Coronary artery (tissue), 2 donors: ENCODE results near the gene CHAC2.
"Not testable (repeated sequence)": the region's sequence is repeated elsewhere in the genome, so short reads cannot be mapped to it uniquely, and the experiment has no call there.

Source experiments
- DNase-seq: peaks from one replicate; pipeline ENCODE4 v3.0.0-alpha.2; 2017; ENCODE audit warnings: low spot score
- H3K27ac ChIP-seq, 2 donors: fragments of 200-600 bp; sonication (generic); one replicate each; pipeline ENCODE4 v1.5.1; 2016 to 2019
- H3K4me3 ChIP-seq: fragments of 200-600 bp; sonication (generic); 2 replicates; pipeline ENCODE4 v1.5.1; 2016; ENCODE audit warnings: mild to moderate bottlenecking, moderate library complexity
- TF ChIP-seq, protein P1 (sequence below): fragments of 200-600 bp; sonication (generic); IDR thresholded peaks from one replicate; pipeline ENCODE4 v1.5.1; 2019; ENCODE audit warnings: antibody characterized with exemption

Gene CHAC2

DNA sequence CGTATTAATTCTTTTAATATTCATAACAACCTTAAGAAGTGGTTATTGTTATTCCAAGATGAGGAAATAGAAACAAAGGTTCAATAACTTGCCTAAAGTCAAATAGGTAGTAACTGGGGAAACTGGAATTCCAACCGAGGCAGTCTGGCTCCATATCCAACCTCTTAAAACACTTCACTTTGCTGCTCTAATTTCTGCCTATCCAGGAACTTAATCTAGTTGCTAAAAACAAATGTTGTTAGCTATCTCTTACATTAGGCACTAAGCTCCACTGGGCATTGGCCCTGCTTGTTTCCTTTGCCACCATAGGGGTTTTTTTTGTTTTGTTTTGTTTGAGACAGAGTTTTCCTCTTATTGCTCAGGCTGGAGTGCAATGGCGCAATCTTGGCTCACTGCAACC lies 44.0 kb downstream of the CHAC2 start:
- Histone ChIP-seq H3K4me3 (no peak overlapping the region), H3K27ac (no peak overlapping the region)
- DNase-seq: no peak
- TF ChIP-seq, protein P1, sequence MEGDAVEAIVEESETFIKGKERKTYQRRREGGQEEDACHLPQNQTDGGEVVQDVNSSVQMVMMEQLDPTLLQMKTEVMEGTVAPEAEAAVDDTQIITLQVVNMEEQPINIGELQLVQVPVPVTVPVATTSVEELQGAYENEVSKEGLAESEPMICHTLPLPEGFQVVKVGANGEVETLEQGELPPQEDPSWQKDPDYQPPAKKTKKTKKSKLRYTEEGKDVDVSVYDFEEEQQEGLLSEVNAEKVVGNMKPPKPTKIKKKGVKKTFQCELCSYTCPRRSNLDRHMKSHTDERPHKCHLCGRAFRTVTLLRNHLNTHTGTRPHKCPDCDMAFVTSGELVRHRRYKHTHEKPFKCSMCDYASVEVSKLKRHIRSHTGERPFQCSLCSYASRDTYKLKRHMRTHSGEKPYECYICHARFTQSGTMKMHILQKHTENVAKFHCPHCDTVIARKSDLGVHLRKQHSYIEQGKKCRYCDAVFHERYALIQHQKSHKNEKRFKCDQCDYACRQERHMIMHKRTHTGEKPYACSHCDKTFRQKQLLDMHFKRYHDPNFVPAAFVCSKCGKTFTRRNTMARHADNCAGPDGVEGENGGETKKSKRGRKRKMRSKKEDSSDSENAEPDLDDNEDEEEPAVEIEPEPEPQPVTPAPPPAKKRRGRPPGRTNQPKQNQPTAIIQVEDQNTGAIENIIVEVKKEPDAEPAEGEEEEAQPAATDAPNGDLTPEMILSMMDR: no peak

GRCh38 chr2:53813151-53813550 lies 45.5 kb downstream of the CHAC2 start:
- no peak overlapping the region for H3K4me3 ChIP-seq
- TF ChIP-seq, protein P1: no peak
- H3K27ac ChIP-seq: no peak overlapping the region
- DNase-seq: no peak

DNA sequence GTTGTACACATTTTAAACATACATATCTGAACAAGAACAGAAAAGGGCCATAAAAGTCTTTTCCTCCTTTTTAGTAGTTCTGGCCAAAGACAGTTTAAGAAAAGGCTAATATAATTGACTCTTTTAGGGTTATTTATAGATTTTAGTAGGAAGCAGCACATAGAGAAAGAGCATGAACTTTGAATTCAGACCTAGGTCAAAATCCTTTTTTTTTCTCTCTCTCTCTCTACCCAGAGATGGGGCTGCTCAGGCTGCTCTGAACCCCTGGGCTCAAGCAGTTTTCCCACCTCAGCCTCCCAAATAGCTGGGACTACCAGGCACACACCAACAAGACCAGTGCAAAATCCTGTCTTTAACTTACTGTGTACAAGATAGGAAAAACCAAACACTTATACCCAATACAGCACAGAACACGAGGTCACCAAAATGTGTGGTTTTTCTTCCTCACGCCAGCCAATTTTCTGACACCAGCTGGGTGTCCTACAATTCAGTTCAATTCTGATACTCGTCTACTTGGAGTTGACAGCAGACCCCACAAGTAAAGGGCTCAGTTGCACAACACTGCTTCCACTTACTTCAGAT lies 51.3 kb downstream of the CHAC2 start:
- Histone ChIP-seq H3K4me3 (no peak overlapping the region), H3K27ac (no peak overlapping the region)
- no peak for DNase-seq
- TF ChIP-seq, protein P1: no peak

GRCh38 chr2:53819634-53820033 lies 52.0 kb downstream of the CHAC2 start:
- Histone ChIP-seq H3K4me3 (no peak overlapping the region), H3K27ac (no peak overlapping the region)
- DNase-seq: no peak
- TF ChIP-seq, protein P1: no peak

- DNase-seq: no peak
- no peak overlapping the region for H3K27ac ChIP-seq
Observed at GRCh38 chr2:53820048-53820447, 52.4 kb downstream of the CHAC2 start.

DNA sequence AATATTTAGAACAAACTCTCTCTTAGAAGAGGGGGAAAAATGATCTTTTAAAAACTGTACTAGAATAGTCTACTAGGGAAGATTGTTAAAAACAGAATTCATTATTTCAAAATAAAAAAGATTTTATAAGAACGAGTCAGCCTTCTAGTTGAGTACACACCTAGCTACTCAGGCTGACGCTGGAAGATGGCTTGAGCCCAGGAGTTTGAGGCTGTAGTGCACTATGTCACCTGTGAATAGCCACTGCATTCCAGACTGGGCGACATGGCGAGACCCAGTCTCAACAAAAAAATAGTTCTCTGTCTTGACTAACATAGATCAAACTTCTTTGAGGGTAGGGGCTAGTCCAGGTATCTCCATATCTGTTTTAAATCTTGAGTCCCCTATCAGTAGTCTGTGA lies 53.1 kb downstream of the CHAC2 start:
- no peak overlapping the region for H3K27ac ChIP-seq
- TF ChIP-seq, protein P1: no peak
- H3K4me3 ChIP-seq: no peak overlapping the region
- DNase-seq: no peak

More at GRCh38 chr2:53820048-53820447, 52.4 kb downstream of the CHAC2 start:
- no peak overlapping the region for H3K4me3 ChIP-seq
- TF ChIP-seq, protein P1: no peak

DNA sequence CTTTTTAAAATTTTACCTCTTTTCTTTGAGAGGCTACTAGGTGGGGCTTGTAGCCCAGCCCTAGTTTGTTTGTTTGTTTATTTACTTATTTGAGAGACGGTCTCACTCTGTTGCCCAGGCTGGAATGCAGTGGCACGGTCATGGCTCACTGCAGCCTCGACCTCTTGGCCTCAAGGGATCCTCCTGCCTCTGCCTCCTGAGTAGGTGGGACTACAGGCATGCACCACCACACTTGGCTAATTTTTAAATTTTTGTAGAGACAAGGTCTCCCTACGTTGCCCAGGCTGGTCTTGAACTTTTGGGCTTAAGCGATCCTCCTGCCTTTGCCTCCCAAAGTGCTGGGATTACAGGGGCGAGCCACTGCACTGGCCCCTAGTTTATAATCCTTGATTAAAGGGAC lies 54.2 kb downstream of the CHAC2 start:
- no peak for DNase-seq
- TF ChIP-seq, protein P1: no peak
- Histone ChIP-seq H3K27ac (no peak overlapping the region), H3K4me3 (no peak overlapping the region)

DNA sequence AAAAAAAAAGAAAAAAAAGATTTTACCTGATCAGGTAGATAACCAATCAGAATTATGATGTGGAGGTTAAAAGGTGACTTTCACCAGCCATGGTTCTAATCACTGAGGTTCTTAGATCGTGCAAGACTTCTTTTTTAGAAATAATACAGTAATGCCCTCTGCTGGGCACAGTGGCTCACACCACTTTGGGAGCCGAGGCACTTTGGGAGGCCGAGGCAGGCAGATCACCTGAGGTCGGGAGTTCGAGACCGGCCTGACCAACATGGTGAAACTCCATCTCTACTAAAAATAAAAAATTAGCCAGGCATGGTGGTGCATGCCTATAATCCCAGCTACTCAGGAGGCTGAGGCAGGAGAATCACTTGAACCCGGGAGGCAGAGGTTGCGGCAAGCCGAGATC lies 56.0 kb downstream of the CHAC2 start:
- H3K4me3 ChIP-seq, H3K27ac ChIP-seq, DNase-seq: not testable (repeated sequence)
